HEK293 (cell line): ENCODE measurements around the gene CCDC9B.

Experiments used
- IKZF3 ChIP-seq: fragments of 450-650 bp; IDR thresholded peaks from 2 replicates; pipeline ENCODE4 v1.5.0; 2018; ENCODE audit warnings: missing biosample characterization, mild to moderate bottlenecking, missing genetic modification characterization, moderate library complexity
- YY2 ChIP-seq: fragments of 450-650 bp; formaldehyde crosslinking; IDR thresholded peaks from 2 replicates; pipeline ENCODE4 v1.5.1; 2016; ENCODE audit warnings: missing biosample characterization, missing genetic modification characterization
- ZBTB1 ChIP-seq: fragments of 450-650 bp; formaldehyde crosslinking; IDR thresholded peaks from 2 replicates; pipeline ENCODE4 v1.5.1; 2016; ENCODE audit warnings: missing biosample characterization, missing genetic modification characterization
- ZBTB8A ChIP-seq: fragments of 450-650 bp; formaldehyde crosslinking; IDR thresholded peaks from 2 replicates; pipeline ENCODE4 v1.5.1; 2016; ENCODE audit warnings: missing biosample characterization, missing genetic modification characterization
- ZNF324 ChIP-seq: fragments of 450-650 bp; formaldehyde crosslinking; IDR thresholded peaks from 2 replicates; pipeline ENCODE4 v1.5.1; 2016; ENCODE audit warnings: missing biosample characterization, missing genetic modification characterization
- ZNF501 ChIP-seq: fragments of 450-650 bp; formaldehyde crosslinking; IDR thresholded peaks from 2 replicates; pipeline ENCODE4 v1.5.1; 2016; ENCODE audit warnings: missing biosample characterization, missing genetic modification characterization
- ZNF777 ChIP-seq: fragments of 450-650 bp; formaldehyde crosslinking; IDR thresholded peaks from 2 replicates; pipeline ENCODE4 v1.5.1; 2017; ENCODE audit warnings: missing biosample characterization, missing genetic modification characterization, borderline replicate concordance
- TF ChIP-seq, protein P1 (sequence below): fragments of 450-650 bp; formaldehyde crosslinking; IDR thresholded peaks from 2 replicates; pipeline ENCODE4; 2016; ENCODE audit warnings: missing biosample characterization, missing genetic modification characterization
- TF ChIP-seq, protein P2 (sequence below): fragments of 450-650 bp; formaldehyde crosslinking; IDR thresholded peaks from 2 replicates; pipeline ENCODE4 v1.5.1; 2016; ENCODE audit warnings: missing biosample characterization, missing genetic modification characterization
- TF ChIP-seq, protein P3 (sequence below): sonication (generic); formaldehyde crosslinking; IDR thresholded peaks from 2 replicates; pipeline ENCODE4 v1.8.1; 2022; ENCODE audit warnings: mild to moderate bottlenecking, moderate library complexity, missing genetic modification reagents

GRCh38 chr15:40388941-40389823 lies 48.4 kb upstream of the CCDC9B start:
- no peak for TF ChIP-seq YY2 (tag by site-specific recombination)
- TF ChIP-seq, protein P1, sequence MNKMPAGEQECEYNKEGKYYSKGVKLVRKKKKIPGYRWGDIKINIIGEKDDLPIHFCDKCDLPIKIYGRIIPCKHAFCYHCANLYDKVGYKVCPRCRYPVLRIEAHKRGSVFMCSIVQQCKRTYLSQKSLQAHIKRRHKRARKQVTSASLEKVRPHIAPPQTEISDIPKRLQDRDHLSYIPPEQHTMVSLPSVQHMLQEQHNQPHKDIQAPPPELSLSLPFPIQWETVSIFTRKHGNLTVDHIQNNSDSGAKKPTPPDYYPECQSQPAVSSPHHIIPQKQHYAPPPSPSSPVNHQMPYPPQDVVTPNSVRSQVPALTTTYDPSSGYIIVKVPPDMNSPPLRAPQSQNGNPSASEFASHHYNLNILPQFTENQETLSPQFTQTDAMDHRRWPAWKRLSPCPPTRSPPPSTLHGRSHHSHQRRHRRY = no peak
- TF ChIP-seq ZNF777 (tag by site-specific recombination) = no peak
- TF ChIP-seq ZBTB1 (tag by site-specific recombination) = no peak
- no peak for TF ChIP-seq IKZF3 (tag by site-specific recombination)
- TF ChIP-seq, protein P2, sequence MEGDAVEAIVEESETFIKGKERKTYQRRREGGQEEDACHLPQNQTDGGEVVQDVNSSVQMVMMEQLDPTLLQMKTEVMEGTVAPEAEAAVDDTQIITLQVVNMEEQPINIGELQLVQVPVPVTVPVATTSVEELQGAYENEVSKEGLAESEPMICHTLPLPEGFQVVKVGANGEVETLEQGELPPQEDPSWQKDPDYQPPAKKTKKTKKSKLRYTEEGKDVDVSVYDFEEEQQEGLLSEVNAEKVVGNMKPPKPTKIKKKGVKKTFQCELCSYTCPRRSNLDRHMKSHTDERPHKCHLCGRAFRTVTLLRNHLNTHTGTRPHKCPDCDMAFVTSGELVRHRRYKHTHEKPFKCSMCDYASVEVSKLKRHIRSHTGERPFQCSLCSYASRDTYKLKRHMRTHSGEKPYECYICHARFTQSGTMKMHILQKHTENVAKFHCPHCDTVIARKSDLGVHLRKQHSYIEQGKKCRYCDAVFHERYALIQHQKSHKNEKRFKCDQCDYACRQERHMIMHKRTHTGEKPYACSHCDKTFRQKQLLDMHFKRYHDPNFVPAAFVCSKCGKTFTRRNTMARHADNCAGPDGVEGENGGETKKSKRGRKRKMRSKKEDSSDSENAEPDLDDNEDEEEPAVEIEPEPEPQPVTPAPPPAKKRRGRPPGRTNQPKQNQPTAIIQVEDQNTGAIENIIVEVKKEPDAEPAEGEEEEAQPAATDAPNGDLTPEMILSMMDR (tag by site-specific recombination) = no peak
- TF ChIP-seq ZNF324 = no peak
- no peak for TF ChIP-seq ZBTB8A (tag by site-specific recombination)
- TF ChIP-seq ZNF501 (tag by site-specific recombination) = no peak
- TF ChIP-seq, protein P3, sequence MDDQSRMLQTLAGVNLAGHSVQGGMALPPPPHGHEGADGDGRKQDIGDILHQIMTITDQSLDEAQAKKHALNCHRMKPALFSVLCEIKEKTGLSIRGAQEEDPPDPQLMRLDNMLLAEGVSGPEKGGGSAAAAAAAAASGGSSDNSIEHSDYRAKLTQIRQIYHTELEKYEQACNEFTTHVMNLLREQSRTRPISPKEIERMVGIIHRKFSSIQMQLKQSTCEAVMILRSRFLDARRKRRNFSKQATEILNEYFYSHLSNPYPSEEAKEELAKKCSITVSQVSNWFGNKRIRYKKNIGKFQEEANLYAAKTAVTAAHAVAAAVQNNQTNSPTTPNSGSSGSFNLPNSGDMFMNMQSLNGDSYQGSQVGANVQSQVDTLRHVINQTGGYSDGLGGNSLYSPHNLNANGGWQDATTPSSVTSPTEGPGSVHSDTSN = no peak
